Activated CD4-positive, CD25-positive, alpha-beta regulatory T cell (primary cell): ENCODE measurements around the gene NCK1.

Source experiments
- DNase-seq, 4 experiments: peaks; one replicate each; lab custom pipeline; 2025; lab: John Stamatoyannopoulos, UW

Gene NCK1

GRCh38 chr3:136908297-136908696 is 46.3 kb downstream of the NCK1 start:
- DNase-seq = no peak

GRCh38 chr3:136909187-136909586 is 47.2 kb downstream of the NCK1 start:
- DNase-seq = no peak

DNA sequence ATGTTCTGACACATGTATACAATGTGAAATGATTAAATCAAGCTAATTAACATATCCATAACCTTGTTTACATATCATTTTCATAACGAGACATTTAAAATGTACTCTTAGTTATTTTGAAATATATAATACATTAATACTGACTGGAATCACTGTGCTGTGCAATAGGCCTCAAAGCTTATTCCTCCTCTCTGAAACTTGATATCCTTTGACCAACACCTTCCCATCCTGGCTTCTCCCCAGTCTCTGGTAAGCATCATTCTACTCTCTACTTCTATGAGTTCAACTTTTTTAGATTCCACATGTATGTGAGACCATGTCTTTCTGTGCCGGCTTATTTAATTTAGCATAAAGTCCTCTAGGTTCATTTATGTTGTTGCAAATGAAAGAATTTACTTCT is 48.7 kb downstream of the NCK1 start:
- DNase-seq = no peak

DNA sequence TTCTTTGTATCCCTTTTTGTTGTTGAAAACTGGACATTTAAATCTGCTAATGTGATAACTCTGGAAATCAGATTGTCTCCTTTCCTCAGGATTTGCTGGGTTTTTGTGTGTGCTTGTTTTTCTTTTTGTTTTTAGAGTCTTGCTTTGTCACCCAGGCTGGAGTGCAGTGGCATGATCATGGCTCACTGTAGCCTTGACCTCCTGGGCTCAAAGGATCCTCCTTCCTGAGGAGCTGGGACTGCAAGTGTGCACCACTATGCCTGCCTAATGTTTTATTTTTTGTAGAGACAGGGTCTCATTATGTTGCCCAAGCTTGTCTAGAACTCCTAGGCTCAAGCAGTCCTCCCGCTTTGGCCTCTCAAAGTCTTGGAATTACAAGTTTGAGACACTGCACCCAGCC is 51.2 kb downstream of the NCK1 start:
- DNase-seq = no peak

DNA sequence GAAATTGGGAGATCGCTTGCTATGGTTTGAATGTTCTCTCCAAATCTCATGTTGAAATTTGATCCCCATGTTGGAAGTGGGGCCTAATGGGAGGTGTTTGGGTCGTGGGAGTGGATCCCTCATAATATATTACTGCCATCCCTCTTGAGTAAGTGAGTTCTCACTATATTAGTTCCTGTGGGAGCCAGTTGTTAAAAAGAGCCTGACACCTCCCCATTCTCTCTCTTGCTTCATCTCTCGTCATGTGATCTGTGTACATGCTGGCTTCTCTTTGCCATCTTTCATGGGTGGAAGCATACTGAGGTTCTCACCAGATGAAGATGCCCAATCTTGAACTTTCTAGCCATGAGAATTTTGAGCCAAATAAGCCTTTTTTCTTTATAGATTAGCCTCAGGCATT is 52.7 kb downstream of the NCK1 start:
- DNase-seq = no peak

- no peak for DNase-seq
These were observed 54.2 kb downstream of the NCK1 start for GRCh38 chr3:136916223-136916622.

GRCh38 chr3:136919799-136920580 is 58.0 kb downstream of the NCK1 start:
- no peak for DNase-seq

GRCh38 chr3:136920904-136921611 is 59.0 kb downstream of the NCK1 start:
- DNase-seq = no peak

DNA sequence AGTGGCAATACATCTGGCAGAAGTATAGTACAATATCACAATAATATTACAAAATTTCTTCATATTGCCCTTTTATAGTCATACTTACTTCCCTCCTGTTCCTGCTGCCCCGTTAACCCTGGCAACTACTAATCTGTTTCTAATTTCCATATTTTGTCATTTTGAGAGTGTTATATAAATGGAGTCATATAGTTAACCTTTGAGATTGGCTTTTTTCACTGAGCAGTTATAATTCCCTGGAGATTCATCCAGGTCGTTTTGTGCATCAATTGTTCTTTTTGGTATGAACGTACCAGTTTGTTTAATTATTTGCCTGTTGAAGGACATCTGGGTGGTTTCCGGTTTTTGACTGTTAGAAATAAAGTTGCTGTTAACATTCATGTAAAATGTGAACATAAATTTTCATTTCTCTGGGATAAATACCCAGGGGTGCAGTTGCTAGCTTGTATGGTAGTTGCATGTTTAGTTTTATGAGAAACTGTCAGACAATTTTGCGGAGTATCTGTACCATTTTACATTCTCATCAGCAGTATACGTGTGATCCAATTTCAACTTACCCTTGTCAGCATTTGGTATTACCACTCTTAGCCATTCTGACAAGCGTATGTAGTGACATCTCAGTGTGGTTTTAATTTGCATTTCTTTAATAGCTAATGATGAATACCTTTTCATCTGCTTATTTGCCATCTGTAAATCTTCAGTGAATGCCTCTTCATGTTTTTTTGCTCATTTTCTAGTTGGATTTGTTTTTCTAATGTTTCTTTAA is 63.6 kb downstream of the NCK1 start:
- no peak for DNase-seq

- no peak for DNase-seq
These were observed 66.2 kb downstream of the NCK1 start for GRCh38 chr3:136928240-136928639.

DNA sequence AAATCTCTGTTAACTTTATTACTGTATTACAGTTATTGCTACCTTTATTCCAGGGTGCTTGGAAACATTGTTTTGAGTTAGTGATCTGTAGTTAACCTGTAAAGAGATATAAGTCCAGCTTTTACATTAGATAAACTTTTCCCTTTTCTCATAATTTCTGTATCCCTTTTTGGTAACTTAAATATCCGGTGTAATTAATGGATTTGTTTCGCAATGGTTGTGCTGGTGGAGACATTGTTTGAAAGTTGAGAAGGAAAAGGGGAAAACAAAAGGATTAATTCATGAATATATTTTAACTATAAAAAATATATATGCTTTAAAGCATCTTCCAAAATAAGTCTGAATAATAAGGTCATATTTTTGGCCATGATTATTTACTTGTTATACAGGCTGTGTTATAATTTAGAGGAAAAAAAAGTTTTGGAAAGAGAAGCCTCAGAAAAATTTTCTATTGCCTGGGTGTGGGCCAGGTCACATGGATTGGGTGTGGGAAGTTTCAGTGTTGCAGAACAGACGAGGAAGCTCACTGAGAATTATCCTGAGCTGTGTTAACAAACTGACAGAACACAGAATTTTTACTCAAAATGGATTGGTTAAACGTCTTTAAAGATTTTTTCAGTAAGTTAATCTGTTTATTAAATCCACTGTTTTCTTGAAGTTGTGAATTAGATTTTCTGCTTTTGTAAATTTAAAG is 68.1 kb downstream of the NCK1 start:
- no peak for DNase-seq

DNA sequence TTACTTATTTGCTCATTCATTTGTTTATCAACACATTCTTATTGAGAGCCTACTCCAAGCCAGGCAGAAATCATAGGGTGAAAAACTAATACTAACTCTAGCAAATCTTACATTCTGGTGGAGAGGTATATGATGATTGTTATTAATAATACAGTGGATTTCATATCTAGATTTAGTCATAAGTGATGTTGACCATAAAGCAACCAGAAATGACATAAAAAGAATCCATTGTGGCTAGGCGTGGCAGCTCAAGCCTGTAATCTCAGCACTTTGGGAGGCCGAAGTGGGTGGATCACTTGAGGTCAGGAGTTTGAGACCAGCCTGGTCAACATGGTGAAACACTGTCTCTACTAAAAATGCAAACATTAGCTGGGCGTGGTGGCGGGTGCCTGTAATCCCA is 69.6 kb downstream of the NCK1 start:
- no peak for DNase-seq

DNA sequence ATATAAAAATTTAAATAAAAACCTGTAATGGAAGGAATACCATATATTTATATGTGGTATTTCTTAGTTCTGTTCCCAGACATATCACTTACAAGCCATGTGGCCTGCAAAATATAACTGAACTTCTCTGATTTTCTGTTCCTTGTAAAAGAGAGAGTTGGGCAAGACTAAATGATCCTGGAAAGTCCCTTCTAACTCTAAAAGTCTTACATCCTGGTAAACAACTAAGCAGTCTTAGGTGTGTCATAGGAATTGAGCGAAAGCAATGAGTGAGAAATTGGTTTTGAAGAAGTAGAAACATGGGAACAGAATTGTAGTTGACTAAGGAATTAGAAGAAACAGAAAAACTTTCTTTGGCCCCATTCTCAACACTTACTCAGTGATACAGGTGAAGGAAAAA is 70.5 kb downstream of the NCK1 start:
- DNase-seq = no peak

- DNase-seq = no peak
These were observed 71.2 kb downstream of the NCK1 start for GRCh38 chr3:136932978-136933772.

- DNase-seq = no peak
These were observed 75.2 kb downstream of the NCK1 start for GRCh38 chr3:136937175-136937574.

- DNase-seq = no peak
These were observed 75.8 kb downstream of the NCK1 start for GRCh38 chr3:136937851-136938250.

DNA sequence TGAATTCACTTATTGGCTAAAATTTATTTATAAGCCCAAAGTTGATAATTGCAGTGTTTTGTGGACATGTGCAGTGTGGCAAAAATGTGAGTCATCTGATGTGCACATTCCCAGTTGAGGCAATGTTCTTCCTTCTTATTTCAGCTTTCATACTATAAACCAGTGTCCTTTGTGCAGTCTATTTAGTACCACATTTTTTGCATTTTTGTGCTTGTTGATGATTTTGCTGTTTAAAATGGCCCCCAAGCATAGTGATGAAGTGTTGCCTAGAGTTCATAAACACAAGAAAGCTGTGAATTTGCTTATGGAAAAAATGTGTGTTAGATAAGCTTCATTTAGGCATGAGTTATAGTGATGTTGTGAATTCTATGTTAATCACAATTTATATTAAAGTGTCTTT is 76.3 kb downstream of the NCK1 start:
- DNase-seq = no peak

DNA sequence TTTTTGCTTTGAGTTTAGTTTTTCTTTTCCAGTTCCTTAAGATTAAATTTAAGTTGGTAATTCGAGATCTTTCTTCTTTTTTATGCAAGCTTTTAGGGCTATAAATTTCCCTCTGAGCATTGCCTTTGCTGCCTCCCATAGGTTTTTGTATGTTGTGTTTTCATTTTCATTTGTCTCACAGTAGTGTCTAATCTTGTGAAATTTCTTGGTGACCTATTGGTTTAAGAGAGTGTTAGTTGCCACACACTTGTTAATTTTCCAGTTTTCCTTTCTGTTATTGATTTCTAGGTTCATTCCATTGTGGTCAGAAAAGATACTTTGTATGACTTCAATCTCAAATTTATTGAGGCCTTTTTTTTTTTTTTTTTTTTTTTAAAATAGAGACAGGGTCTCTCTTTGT is 77.5 kb downstream of the NCK1 start:
- DNase-seq = no peak

- no peak for DNase-seq
These were observed 80.8 kb downstream of the NCK1 start for GRCh38 chr3:136942803-136943202.

GRCh38 chr3:136943436-136943835 is 81.4 kb downstream of the NCK1 start:
- no peak for DNase-seq

- DNase-seq = no peak
These were observed 85.0 kb downstream of the NCK1 start for GRCh38 chr3:136946978-136947377.

GRCh38 chr3:136947477-136947876 is 85.5 kb downstream of the NCK1 start:
- no peak for DNase-seq
